Spleen (tissue), 7 donors: ENCODE measurements around the gene MLH3.

Experiments used
- CTCF ChIP-seq, 11 experiments: fragments of 200-600 bp in 7 of 11; fragments of 450-650 bp in 4 of 11; sonication (generic) in 4 of 11; IDR thresholded peaks in 8 of 11; conservative IDR thresholded peaks in 3 of 11; 1 replicate in 7 of 11; 2 replicates in 4 of 11; pipeline versions ENCODE4 v1.4.0 to v1.8.0; 2016 to 2021; ENCODE audit warnings: antibody characterized with exemption in 11 of 11, inconsistent platforms in 4 of 11, mild to moderate bottlenecking in 1 of 11
- POLR2AphosphoS5 ChIP-seq, 3 donors: sonication (generic); formaldehyde crosslinking; IDR thresholded peaks; one replicate each; pipeline ENCODE4 v1.5.1; 2017; ENCODE audit warnings: antibody characterized with exemption in 3 of 3
- donor health status: DM: no; HTN: no; CAD: no; lungs with moderate emphysema.
- donor health status: DM: no; HTN: no; CAD: no.
- donor health status: DM: no; HTN: no; CAD: no.

- TF ChIP-seq CTCF (IDR thresholded peaks at IDR 0.05 in 8 of 11, conservative IDR thresholded peaks at IDR 0.05 in 3 of 11) (no peak), POLR2AphosphoS5 (IDR thresholded peaks at IDR 0.05) (no peak)
Measured at GRCh38 chr14:75047506-75047905, 3.8 kb downstream of the MLH3 start.
